ENCODE data around the gene NCMAP.

NCMAP gene

GRCh38 chr1:24570265-24571125, 14.6 kb downstream of the NCMAP start:
- DNase-seq (ENCODE audit: low read depth in 2 of 2): no peak

- no peak for DNase-seq (ENCODE audit: low read depth in 2 of 2)
Measured at GRCh38 chr1:24572301-24572700, 16.4 kb downstream of the NCMAP start.

GRCh38 chr1:24575905-24576587, 20.2 kb downstream of the NCMAP start:
- no peak for DNase-seq (ENCODE audit: low read depth in 2 of 2)

- no peak for DNase-seq (ENCODE audit: low read depth in 2 of 2)
Measured at GRCh38 chr1:24578846-24579245, 23.0 kb downstream of the NCMAP start.

- no peak for DNase-seq (ENCODE audit: low read depth in 2 of 2)
Measured at GRCh38 chr1:24580756-24581155, 24.9 kb downstream of the NCMAP start.

GRCh38 chr1:24584171-24584647, 28.3 kb downstream of the NCMAP start:
- no peak for DNase-seq (ENCODE audit: low read depth in 2 of 2)

- DNase-seq (ENCODE audit: low read depth in 2 of 2): no peak
Measured at GRCh38 chr1:24586119-24586518, 30.2 kb downstream of the NCMAP start.

- DNase-seq (ENCODE audit: low read depth in 2 of 2): peak in 1 of 2 donors; percentile 44
Measured at GRCh38 chr1:24586970-24587820, 31.3 kb downstream of the NCMAP start.

- DNase-seq (ENCODE audit: low read depth in 2 of 2): no peak
Measured at GRCh38 chr1:24588573-24588972, 32.7 kb downstream of the NCMAP start.

GRCh38 chr1:24589200-24589599, 33.3 kb downstream of the NCMAP start:
- no peak for DNase-seq (ENCODE audit: low read depth in 2 of 2)

- DNase-seq (ENCODE audit: low read depth in 2 of 2): no peak
Measured at GRCh38 chr1:24591781-24592180, 35.9 kb downstream of the NCMAP start.

- no peak for DNase-seq (ENCODE audit: low read depth in 2 of 2)
Measured at GRCh38 chr1:24594328-24594598, 38.4 kb downstream of the NCMAP start.

GRCh38 chr1:24596401-24596880, 40.6 kb downstream of the NCMAP start:
- DNase-seq (ENCODE audit: low read depth in 2 of 2): no peak

- DNase-seq (ENCODE audit: low read depth in 2 of 2): no peak
Measured at GRCh38 chr1:24599265-24599664, 43.4 kb downstream of the NCMAP start.

- no peak for DNase-seq (ENCODE audit: low read depth in 2 of 2)
Measured at GRCh38 chr1:24600551-24600950, 44.7 kb downstream of the NCMAP start.

GRCh38 chr1:24605534-24606295, 49.8 kb downstream of the NCMAP start:
- no peak for DNase-seq (ENCODE audit: low read depth in 2 of 2)

GRCh38 chr1:24606296-24606605, 50.4 kb downstream of the NCMAP start:
- no peak for DNase-seq (ENCODE audit: low read depth in 2 of 2)

- DNase-seq (ENCODE audit: low read depth in 2 of 2): no peak
Measured at GRCh38 chr1:24606621-24607020, 50.7 kb downstream of the NCMAP start.

- DNase-seq (ENCODE audit: low read depth in 2 of 2): no peak
Measured at GRCh38 chr1:24609949-24610517, 54.1 kb downstream of the NCMAP start.

- no peak for DNase-seq (ENCODE audit: low read depth in 2 of 2)
Measured at GRCh38 chr1:24619376-24619775, 63.5 kb downstream of the NCMAP start.

GRCh38 chr1:24620678-24621077, 64.8 kb downstream of the NCMAP start:
- DNase-seq (ENCODE audit: low read depth in 2 of 2): no peak

All from stimulated activated CD4-positive, alpha-beta T cell treated with anti-CD3 and anti-CD28 coated beads, Interleukin-4, amount 100 ng/mL, for 48 hours (primary cell).